ENCODE data around the gene TCF3. TPM values are rescaled to one million over a fixed set of nuclear protein-coding genes. Genes with fewer than 3 reads are reported as not detected.

Gene TCF3
- total and polyA plus RNA-seq, 10 of the 15 experiments (the other 5 are each of a cell fraction or from before 2014, with no cell fraction given): 6.7 to 282 (median 70.7) TPM

DNA sequence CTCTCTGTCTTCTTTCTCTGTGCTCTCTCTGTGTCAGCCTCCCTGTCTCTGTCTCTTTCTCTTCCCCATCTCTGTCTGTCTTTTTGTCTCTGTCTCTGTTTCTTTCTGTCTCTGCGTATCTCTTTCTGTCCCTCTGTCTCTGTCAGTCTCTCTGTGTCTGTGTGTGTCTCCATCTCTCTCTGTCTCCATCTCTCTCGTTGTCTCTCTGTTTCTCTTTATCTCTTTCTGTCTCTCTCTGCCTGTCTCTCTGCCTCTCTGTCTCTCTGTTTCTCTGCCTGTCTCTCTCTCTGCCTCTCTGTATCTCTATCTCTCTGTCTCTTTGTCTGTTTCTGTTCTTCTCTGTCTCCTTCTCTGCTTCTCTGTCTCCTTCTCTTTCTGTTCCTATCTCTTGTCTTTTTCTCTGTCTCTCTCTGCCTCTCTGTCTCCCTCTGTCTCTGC is 15.7 kb upstream of the TCF3 start (continued):
- no peak for TF ChIP-seq SMC3 (IDR thresholded peaks at IDR 0.05; ENCODE audit: borderline replicate concordance, low read length)
- TF ChIP-seq ZSCAN29 (IDR thresholded peaks at IDR 0.05): no peak
- TF ChIP-seq IRF4 (IDR thresholded peaks at IDR 0.05; ENCODE audit: low read depth, low read length): no peak
- no peak for TF ChIP-seq IKZF2 (IDR thresholded peaks at IDR 0.05)
- no peak for TF ChIP-seq SREBF1 (IDR thresholded peaks at IDR 0.05; ENCODE audit: low read length)
- TF ChIP-seq BMI1 (IDR thresholded peaks at IDR 0.05; ENCODE audit: borderline replicate concordance): no peak
- TF ChIP-seq MTA2 (IDR thresholded peaks at IDR 0.05; ENCODE audit: low read depth): no peak
- TF ChIP-seq, protein P1, sequence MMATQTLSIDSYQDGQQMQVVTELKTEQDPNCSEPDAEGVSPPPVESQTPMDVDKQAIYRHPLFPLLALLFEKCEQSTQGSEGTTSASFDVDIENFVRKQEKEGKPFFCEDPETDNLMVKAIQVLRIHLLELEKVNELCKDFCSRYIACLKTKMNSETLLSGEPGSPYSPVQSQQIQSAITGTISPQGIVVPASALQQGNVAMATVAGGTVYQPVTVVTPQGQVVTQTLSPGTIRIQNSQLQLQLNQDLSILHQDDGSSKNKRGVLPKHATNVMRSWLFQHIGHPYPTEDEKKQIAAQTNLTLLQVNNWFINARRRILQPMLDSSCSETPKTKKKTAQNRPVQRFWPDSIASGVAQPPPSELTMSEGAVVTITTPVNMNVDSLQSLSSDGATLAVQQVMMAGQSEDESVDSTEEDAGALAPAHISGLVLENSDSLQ (IDR thresholded peaks at IDR 0.05): 0 out of 2 replicates have a peak, but pooled peaks have one; percentile 23
- TF ChIP-seq, protein P2, sequence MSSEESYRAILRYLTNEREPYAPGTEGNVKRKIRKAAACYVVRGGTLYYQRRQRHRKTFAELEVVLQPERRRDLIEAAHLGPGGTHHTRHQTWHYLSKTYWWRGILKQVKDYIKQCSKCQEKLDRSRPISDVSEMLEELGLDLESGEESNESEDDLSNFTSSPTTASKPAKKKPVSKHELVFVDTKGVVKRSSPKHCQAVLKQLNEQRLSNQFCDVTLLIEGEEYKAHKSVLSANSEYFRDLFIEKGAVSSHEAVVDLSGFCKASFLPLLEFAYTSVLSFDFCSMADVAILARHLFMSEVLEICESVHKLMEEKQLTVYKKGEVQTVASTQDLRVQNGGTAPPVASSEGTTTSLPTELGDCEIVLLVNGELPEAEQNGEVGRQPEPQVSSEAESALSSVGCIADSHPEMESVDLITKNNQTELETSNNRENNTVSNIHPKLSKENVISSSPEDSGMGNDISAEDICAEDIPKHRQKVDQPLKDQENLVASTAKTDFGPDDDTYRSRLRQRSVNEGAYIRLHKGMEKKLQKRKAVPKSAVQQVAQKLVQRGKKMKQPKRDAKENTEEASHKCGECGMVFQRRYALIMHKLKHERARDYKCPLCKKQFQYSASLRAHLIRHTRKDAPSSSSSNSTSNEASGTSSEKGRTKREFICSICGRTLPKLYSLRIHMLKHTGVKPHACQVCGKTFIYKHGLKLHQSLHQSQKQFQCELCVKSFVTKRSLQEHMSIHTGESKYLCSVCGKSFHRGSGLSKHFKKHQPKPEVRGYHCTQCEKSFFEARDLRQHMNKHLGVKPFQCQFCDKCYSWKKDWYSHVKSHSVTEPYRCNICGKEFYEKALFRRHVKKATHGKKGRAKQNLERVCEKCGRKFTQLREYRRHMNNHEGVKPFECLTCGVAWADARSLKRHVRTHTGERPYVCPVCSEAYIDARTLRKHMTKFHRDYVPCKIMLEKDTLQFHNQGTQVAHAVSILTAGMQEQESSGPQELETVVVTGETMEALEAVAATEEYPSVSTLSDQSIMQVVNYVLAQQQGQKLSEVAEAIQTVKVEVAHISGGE (CRISPR knock-in tag; IDR thresholded peaks at IDR 0.05): no peak
- TF ChIP-seq ZNF24 (IDR thresholded peaks at IDR 0.05): no peak
- no peak for TF ChIP-seq NFYA (IDR thresholded peaks at IDR 0.05; ENCODE audit: borderline replicate concordance, low read depth, low read length)
- TF ChIP-seq, protein P3, sequence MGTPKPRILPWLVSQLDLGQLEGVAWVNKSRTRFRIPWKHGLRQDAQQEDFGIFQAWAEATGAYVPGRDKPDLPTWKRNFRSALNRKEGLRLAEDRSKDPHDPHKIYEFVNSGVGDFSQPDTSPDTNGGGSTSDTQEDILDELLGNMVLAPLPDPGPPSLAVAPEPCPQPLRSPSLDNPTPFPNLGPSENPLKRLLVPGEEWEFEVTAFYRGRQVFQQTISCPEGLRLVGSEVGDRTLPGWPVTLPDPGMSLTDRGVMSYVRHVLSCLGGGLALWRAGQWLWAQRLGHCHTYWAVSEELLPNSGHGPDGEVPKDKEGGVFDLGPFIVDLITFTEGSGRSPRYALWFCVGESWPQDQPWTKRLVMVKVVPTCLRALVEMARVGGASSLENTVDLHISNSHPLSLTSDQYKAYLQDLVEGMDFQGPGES (IDR thresholded peaks at IDR 0.05): no peak
- no peak for TF ChIP-seq RBBP5 (conservative IDR thresholded peaks at IDR 0.05)
- 0 out of 2 replicates have a peak, but pooled peaks have one; percentile 24 for TF ChIP-seq RAD51 (IDR thresholded peaks at IDR 0.05)
- TF ChIP-seq, protein P4, sequence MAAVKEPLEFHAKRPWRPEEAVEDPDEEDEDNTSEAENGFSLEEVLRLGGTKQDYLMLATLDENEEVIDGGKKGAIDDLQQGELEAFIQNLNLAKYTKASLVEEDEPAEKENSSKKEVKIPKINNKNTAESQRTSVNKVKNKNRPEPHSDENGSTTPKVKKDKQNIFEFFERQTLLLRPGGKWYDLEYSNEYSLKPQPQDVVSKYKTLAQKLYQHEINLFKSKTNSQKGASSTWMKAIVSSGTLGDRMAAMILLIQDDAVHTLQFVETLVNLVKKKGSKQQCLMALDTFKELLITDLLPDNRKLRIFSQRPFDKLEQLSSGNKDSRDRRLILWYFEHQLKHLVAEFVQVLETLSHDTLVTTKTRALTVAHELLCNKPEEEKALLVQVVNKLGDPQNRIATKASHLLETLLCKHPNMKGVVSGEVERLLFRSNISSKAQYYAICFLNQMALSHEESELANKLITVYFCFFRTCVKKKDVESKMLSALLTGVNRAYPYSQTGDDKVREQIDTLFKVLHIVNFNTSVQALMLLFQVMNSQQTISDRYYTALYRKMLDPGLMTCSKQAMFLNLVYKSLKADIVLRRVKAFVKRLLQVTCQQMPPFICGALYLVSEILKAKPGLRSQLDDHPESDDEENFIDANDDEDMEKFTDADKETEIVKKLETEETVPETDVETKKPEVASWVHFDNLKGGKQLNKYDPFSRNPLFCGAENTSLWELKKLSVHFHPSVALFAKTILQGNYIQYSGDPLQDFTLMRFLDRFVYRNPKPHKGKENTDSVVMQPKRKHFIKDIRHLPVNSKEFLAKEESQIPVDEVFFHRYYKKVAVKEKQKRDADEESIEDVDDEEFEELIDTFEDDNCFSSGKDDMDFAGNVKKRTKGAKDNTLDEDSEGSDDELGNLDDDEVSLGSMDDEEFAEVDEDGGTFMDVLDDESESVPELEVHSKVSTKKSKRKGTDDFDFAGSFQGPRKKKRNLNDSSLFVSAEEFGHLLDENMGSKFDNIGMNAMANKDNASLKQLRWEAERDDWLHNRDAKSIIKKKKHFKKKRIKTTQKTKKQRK (IDR thresholded peaks at IDR 0.05; ENCODE audit: low read depth, low read length): no peak
- TF ChIP-seq ZZZ3 (IDR thresholded peaks at IDR 0.05; ENCODE audit: control insufficient read depth, insufficient read length, low read depth): no peak
- no peak for TF ChIP-seq KDM1A (IDR thresholded peaks at IDR 0.05; ENCODE audit: borderline replicate concordance)
- TF ChIP-seq, protein P5, sequence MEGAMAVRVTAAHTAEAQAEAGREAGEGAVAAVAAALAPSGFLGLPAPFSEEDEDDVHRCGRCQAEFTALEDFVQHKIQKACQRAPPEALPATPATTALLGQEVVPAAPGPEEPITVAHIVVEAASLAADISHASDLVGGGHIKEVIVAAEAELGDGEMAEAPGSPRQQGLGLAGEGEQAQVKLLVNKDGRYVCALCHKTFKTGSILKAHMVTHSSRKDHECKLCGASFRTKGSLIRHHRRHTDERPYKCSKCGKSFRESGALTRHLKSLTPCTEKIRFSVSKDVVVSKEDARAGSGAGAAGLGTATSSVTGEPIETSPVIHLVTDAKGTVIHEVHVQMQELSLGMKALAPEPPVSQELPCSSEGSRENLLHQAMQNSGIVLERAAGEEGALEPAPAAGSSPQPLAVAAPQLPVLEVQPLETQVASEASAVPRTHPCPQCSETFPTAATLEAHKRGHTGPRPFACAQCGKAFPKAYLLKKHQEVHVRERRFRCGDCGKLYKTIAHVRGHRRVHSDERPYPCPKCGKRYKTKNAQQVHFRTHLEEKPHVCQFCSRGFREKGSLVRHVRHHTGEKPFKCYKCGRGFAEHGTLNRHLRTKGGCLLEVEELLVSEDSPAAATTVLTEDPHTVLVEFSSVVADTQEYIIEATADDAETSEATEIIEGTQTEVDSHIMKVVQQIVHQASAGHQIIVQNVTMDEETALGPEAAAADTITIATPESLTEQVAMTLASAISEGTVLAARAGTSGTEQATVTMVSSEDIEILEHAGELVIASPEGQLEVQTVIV (IDR thresholded peaks at IDR 0.05; ENCODE audit: borderline replicate concordance, partially characterized antibody): peak; percentile 32
- no peak for TF ChIP-seq FOXM1 (IDR thresholded peaks at IDR 0.05; ENCODE audit: low read depth, low read length)
- TF ChIP-seq EGR1 (IDR thresholded peaks at IDR 0.05; ENCODE audit: borderline replicate concordance in 1 of 2, low read depth in 2 of 2, low read length in 2 of 2): no peak
- TF ChIP-seq SP1 (IDR thresholded peaks at IDR 0.05; ENCODE audit: low read depth, low read length): no peak

Measured in GM12878 (cell line).